GM19438 (cell line): ENCODE results near the gene MS4A8.
"Not testable (repeated sequence)": the region's sequence is repeated elsewhere in the genome, so short reads cannot be mapped to it uniquely, and the experiment has no call there.

Source experiments
- ATAC-seq: cut with Tn5 transposase; IDR thresholded peaks from one replicate; pipeline ENCODE4 v1.9.1; 2021; ENCODE audit warnings: low read depth; ENCODE audit not compliant: unreplicated experiment

Gene MS4A8

GRCh38 chr11:60699284-60699691 lies at the start of gene MS4A8:
TSS of gene MS4A8 (plus strand) at chr11:60699612. CDS start at chr11:60700861, 1,249 bp downstream.
- ATAC-seq, result no peak

GRCh38 chr11:60657888-60658287 lies 41.5 kb upstream of the MS4A8 start:
- ATAC-seq, result no peak

DNA sequence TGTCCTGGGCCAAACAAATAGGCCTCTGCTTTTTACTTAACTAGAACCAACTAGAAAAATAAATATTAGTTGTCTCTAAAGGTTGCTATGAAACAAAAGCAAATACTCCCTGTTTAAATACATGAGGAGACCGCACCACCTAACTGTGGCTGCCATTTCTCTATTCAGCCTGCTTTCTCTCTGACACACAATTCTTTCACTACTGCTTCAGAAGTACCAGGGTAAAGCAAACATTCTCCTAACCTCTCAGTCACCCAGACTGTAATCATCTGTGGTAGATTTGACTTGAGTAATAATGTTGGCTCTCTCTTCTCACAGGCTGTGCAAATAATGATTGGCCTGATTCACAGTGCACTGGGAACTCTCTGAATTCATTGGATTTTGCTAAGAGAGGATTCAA lies 41.0 kb upstream of the MS4A8 start:
- ATAC-seq, result no peak

GRCh38 chr11:60672255-60672654 lies 27.2 kb upstream of the MS4A8 start:
- ATAC-seq, result no peak

GRCh38 chr11:60678231-60678630 lies 21.2 kb upstream of the MS4A8 start:
- ATAC-seq, result not testable (repeated sequence)

DNA sequence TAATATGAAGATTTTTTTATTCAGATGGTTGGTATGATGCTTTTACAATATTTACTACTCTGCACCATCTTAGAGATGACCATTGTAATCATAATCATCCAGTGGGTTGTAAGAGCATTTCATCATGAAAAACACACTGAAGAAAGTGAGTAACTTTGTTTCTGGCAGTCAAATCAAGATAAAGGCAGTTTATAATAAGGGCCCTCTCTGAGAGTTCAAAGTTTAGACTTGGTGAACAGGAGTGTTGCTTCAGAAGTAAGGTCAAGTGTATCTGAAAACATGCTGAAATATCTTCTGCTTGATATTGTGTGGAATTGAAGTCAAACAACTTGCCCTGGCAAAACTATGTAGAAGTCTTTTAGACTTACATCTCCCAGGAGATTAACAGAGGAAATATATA lies 19.5 kb upstream of the MS4A8 start:
- ATAC-seq, result no peak

DNA sequence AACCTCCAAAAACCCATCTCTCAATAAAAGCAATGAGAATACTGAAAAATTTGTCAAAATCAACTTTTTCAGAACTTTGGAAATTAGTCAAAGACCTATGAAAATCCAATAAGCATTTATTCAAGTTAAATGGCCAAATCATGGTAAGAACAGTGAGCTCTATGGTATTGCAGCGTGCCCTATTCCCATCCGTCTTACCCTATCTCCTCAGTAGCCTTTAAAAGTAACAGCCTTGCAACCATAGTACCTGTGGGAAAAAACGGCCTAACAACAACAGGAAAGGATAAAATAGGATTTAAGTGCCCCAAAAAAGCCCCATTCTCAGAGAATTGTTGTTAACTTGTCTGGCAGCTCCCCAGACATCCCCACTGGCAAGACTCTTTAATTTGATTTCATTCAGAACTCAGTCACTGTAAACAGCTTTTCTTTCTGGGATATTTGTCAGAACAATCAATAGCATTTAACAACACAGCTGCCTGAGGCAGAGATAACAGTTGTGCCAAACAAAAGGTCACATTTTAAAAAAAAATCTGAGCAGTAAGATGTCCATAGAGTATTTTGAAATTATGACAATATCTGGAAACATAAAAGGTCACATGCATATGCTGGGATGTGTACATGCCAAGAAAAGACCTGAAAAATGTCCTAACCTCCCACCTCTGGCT lies 18.8 kb upstream of the MS4A8 start:
- ATAC-seq, result no peak

DNA sequence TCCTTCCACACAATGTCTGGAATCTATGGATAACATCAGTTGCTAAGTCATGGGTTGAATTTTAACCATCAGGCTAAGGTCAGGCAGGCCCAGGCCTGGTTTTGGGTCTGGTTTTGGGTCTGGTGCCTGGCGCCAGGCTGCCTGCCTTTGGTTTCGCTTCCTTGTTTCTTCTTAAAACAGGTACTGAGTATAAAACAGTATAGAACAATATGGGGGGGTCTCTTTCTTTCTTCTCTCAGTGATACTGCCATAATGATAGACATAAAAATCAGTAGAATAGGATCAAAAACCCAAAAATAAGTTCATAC lies 14.9 kb upstream of the MS4A8 start:
- peak; percentile 43 for ATAC-seq

DNA sequence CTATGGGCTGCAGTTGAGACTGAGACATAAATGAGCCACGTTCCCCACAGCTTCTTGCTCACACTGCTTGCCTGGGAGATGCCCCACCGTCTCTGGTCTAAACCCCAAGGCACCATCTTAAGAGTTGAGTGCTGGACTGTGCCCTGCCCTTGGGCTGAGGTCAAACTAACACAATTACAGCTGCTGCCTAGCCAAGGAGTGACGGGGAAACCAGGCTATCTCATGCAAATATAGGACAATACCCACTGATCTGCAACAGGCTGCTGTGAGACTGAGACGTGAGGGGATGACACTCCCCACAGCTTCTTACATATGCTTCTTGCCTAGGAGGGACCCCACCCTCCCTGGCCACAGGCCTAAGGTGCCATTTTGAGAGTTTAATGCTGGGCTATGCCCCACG lies 7.8 kb upstream of the MS4A8 start:
- ATAC-seq, result no peak

- ATAC-seq, result no peak
Observed at GRCh38 chr11:60699936-60700335, 524 bp downstream of the MS4A8 start.

GRCh38 chr11:60700689-60701468 lies 1.5 kb downstream of the MS4A8 start:
- ATAC-seq, result no peak

- ATAC-seq, result no peak
Observed at GRCh38 chr11:60701469-60701818, 2.0 kb downstream of the MS4A8 start.

GRCh38 chr11:60703374-60703773 lies 4.0 kb downstream of the MS4A8 start:
- no peak for ATAC-seq

DNA sequence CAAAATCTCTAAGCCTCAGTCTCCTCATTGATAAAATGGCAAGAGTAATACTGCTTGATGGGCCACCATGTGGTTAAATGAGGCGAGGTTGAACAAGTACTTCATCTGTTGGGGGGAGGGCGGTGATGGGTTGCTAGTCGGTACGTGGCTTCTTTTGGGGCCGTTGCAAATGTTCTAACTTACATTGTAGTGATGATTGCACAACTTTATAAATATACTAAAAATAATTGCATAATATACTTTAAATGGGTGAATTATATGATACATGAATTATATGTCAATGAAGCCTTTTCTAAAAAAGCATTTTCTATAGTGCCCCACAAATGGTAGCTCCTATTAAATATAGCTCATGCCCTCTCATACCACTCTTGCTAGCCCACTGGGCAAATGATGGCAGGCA lies 6.5 kb downstream of the MS4A8 start:
- ATAC-seq, result no peak

DNA sequence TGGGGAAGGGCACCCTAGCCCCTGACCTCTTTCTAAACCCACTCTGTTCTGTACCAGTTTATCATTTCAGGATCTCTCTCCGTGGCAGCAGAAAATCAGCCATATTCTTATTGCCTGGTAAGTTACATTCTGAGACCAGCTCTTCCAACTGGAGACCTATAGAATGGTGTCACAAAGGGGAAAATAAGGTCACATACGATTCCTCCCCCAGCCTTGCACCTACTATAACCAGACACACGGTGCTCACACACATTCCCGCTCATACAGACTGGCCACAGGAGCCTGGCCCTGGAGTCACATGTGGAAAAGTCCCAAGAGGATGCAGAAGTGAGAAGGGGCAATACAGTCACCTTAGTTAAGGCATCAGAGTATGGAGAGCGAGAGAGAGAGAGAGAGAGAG lies 7.5 kb downstream of the MS4A8 start:
- no peak for ATAC-seq

DNA sequence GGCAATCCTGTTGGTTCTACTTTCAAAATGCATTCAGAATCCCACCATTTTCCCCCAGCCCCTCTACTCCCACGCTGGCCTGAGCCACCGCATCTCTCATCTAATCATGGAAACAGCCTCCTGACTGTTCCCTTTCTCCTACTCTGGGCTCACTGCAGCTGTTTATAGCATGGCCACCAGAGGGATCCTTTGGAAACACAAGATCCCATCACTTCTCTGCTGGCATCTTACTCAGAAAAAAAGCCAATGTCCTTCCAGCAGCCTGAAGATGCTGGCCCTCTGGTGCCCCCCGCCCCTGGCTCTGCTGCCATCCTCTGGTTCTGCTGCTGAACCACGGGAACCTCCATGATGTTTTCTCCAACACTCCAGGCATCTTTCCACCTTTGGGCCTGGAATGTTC lies 11.1 kb downstream of the MS4A8 start:
- ATAC-seq, result no peak

GRCh38 chr11:60711276-60711675 lies 11.9 kb downstream of the MS4A8 start:
- no peak for ATAC-seq

- not testable (repeated sequence) for ATAC-seq
Observed at GRCh38 chr11:60713423-60713822, 14.0 kb downstream of the MS4A8 start.

DNA sequence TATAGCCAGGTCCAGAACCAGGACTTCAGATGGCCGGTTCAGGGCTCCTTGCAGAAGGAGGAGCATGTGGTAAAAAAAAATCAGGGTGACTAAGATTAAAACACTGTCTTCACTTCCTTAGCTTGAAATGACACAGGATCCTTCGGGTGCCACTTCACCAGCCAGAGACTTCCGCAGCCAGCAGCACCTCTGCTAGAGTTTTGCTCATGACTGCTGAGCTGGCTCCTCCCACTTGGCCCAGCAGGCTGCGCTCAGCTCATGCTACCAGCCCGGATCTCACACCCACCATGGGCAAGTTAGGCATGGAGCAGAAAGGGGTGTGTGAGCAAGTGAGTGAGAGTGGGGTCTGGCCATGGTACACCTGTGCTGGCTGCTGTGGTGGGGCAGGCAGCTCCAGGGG lies 18.5 kb downstream of the MS4A8 start:
- no peak for ATAC-seq

DNA sequence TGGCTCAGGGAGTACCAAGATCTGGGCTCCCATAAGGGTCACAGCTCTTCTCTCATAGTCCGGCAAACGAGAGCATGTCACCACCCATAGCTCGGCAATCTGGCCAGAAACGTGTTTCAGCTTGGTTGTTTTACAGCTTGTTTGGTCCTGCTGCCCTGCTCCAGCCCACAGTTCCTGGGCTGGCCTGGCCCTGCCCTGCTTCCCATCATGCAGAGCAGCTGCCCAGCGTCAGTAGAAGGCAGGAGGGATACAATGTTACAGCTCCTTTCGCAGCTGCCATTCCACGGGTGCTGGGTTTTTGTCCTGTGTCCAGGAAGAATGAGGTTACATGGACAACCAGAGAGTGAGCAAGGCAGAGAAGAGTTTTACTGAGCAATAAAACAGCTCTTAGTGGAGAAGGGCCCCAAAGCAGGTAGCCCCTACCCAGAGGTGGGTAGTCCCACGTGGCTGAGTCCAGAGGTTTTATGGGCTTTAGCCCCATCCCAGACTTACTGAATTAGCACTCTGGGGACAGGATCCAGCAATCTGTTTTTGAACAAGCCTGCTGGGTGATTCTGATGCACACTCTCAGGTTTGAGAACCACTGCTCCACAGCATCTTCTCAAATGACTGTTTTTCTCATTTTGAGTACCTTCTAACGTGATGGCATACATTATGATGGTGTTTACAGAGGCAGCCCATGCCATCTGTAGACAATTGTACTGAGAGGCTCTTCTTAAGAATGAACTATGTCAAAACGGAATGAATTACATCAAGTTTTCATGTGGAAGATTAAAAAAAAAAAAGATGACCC lies 19.3 kb downstream of the MS4A8 start:
- no peak for ATAC-seq

GRCh38 chr11:60719391-60719790 lies 20.0 kb downstream of the MS4A8 start:
- no peak for ATAC-seq

- ATAC-seq, result no peak
Observed at GRCh38 chr11:60720460-60720859, 21.0 kb downstream of the MS4A8 start.
